Effector memory CD8-positive, alpha-beta T cell (primary cell): ENCODE results near the gene RNF141.

Experiments used
- ATAC-seq: fragments of 150-1000 bp; cut with Tn5 transposase; replicated peaks from 2 replicates; pipeline ENCODE4 v1.10.0; 2021; ENCODE audit warnings: mild to moderate bottlenecking, moderate library complexity
- DNase-seq, 3 experiments: peaks; one replicate each; pipeline ENCODE4 v3.0.0; 2021
- H3K27ac Mint-ChIP-seq, 2 donors: one replicate each; pipeline ENCODE4 v1.8.0; 2022; ENCODE audit warnings: mild to moderate bottlenecking in 2 of 2, mixed read lengths in 2 of 2, moderate library complexity in 2 of 2
- H3K27me3 Mint-ChIP-seq, 2 donors: one replicate each; pipeline ENCODE4 v1.8.0; 2022; ENCODE audit warnings: mixed read lengths in 2 of 2
- H3K36me3 Mint-ChIP-seq: one replicate; pipeline ENCODE4 v1.8.0; 2022; ENCODE audit warnings: mild to moderate bottlenecking, moderate library complexity, mixed read lengths; ENCODE audit not compliant: insufficient read depth
- H3K4me1 Mint-ChIP-seq, 2 donors: one replicate each; pipeline ENCODE4 v1.8.0; 2022; ENCODE audit warnings: low read depth in 2 of 2, mixed read lengths in 2 of 2
- H3K4me3 Mint-ChIP-seq, 2 donors: one replicate each; pipeline ENCODE4 v1.8.0; 2022; ENCODE audit warnings: mild to moderate bottlenecking in 2 of 2, mixed read lengths in 2 of 2, moderate library complexity in 2 of 2
- H3K9me3 Mint-ChIP-seq, 2 donors: one replicate each; pipeline ENCODE4 v1.8.0; 2022; ENCODE audit warnings: mixed read lengths in 2 of 2

Gene RNF141

DNA sequence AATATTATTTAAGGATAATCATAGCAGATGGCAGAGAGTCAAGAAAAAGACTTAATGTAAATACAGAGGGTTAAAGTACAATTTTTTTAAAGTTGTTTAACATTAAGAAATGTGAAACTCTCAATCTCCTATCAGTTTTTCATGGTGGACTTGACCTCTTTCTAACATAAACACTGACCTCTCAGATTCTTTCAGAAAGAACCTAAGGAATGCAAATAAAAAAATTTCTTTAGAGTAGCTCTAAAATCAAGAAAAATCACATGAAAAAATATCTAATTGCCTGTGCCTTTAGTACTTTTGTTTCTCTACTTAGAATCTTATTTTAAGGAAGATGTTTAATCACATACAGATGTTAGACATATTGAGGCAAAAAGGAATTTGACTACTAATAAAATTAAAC, 12.9 kb downstream of the RNF141 start:
- DNase-seq (no peak), ATAC-seq (no peak)
- Mint-ChIP-seq H3K9me3 (no peaks in the 10 kb centered on the region), H3K36me3 (peaks cover 32% of the 10 kb centered on the region), H3K4me1 (peaks cover 0 to 2% of the 10 kb centered on the region in 2 donors), H3K27ac (no peak overlapping the region), H3K27me3 (no peaks in the 10 kb centered on the region), H3K4me3 (no peak overlapping the region)

DNA sequence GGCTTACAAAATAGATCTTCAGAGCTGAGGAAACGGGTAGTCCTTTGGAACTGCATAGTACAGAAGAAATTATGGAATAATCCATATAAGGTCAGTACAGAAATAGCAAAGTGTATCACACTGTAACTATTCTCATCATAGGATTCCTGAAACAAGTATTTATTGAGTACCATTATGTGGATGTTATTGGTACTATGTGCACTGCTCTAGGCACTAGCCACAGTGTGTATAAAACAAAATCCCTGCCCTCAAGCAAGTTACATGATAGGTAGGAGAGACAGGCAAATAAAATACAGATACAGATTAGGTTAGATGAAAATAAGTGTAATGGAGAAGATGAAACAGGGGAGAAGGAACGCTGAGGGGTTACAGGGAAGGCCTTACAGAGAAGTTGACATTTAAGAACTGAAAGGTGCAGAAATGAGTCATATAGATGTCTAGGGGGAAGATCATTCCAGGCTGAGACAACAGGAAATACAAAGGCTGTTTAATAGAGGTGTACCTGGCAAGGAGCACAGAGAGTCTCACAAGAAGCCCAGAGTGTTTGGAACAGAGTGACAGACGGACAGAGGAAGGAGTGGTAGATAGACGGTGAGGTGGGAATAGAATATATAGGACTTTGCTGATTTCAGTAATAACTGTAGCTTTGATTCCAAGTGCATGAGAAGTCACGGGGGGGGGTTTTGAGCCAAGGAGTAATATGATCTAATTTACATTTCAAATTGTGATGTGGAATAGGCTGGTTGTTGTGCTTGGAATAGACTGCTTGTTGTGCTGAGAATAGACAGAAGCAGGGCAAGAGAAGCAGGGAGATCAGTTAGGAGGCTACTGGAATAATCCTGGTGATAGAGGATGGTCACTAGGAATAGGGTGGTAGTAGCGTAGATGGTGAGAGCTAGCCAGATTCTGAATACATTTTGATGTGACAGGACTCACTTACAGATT, 13.7 kb downstream of the RNF141 start:
- H3K9me3 Mint-ChIP-seq: no peaks in the 10 kb centered on the region
- H3K27me3 Mint-ChIP-seq: no peaks in the 10 kb centered on the region
- H3K4me1 Mint-ChIP-seq: peaks cover 0 to 2% of the 10 kb centered on the region in 2 donors
- H3K36me3 Mint-ChIP-seq: peaks cover 28% of the 10 kb centered on the region
- H3K4me3 Mint-ChIP-seq: no peak overlapping the region
- H3K27ac Mint-ChIP-seq: no peak overlapping the region
- DNase-seq (no peak), ATAC-seq (no peak)

DNA sequence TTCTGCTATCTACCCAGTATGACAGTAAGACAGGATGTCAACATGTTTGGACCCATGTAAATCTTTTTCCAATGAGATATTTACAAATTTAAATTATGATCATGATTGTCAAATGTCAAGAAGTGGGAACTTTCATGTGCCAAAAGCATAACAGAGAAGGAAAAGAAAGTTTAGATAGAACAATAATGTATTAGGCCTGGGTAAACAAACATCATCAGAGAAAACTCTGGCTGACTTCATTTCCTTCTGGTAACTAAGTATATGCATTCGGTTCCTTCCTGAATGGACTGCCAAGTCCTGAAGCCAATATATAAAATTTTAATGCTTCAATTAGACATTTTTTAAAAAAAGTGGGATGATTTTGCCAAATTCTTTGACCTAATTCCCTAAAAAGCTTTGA, 16.5 kb downstream of the RNF141 start:
- no peak for ATAC-seq
- Mint-ChIP-seq H3K27me3 (no peaks in the 10 kb centered on the region), H3K27ac (no peak overlapping the region), H3K36me3 (peaks cover 20% of the 10 kb centered on the region), H3K4me3 (no peak overlapping the region), H3K4me1 (peaks cover 0 to 2% of the 10 kb centered on the region in 2 donors), H3K9me3 (no peaks in the 10 kb centered on the region)
- no peak for DNase-seq

DNA sequence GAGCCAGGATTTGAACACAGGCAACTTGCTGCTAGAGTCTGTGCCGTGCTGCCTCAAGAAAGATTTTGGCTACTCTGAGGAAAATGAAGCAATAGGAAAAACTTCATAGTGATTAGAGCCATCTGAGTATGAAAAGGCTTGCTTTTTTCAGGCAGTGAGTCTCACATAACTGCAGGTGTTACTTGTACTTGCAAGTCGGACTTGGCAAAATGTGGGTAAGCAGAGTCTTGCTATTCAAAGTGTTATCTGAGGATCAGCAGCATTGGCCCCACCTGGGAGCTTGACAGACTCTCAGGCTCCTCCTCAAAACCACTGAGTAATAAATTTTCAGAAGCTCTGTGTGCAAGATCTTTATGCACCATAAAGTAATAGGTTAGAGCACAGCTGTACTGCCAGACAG, 18.1 kb downstream of the RNF141 start:
- Mint-ChIP-seq H3K4me3 (no peak overlapping the region), H3K27ac (no peak overlapping the region), H3K27me3 (no peaks in the 10 kb centered on the region), H3K9me3 (no peaks in the 10 kb centered on the region), H3K4me1 (peaks cover 0 to 2% of the 10 kb centered on the region in 2 donors), H3K36me3 (peaks cover 16% of the 10 kb centered on the region)
- ATAC-seq (no peak), DNase-seq (no peak)

DNA sequence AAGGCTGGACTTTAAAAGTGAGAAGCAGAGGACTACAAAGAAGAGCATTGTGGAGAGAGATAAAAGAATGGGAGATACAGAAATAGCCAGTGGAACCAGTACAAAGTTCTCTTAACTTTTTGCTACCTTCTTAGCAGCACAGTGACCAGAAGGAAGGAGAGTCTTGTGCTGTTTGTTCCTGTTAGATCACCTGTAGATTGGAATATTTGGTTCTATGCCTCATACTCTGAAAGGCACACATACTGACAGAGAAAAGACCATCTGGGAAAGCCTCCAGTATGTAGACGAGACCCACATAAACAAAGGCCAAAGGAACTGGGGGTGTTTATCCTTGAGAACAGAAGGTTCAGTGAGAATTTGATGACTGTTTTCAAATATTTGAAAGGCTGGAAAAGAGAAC, 18.7 kb downstream of the RNF141 start:
- no peak overlapping the region for H3K27ac Mint-ChIP-seq
- DNase-seq (no peak), ATAC-seq (no peak)
- H3K4me1 Mint-ChIP-seq: peaks cover 0 to 1% of the 10 kb centered on the region in 2 donors
- no peak overlapping the region for H3K4me3 Mint-ChIP-seq
- H3K27me3 Mint-ChIP-seq: no peaks in the 10 kb centered on the region
- no peaks in the 10 kb centered on the region for H3K9me3 Mint-ChIP-seq
- peaks cover 16% of the 10 kb centered on the region for H3K36me3 Mint-ChIP-seq

DNA sequence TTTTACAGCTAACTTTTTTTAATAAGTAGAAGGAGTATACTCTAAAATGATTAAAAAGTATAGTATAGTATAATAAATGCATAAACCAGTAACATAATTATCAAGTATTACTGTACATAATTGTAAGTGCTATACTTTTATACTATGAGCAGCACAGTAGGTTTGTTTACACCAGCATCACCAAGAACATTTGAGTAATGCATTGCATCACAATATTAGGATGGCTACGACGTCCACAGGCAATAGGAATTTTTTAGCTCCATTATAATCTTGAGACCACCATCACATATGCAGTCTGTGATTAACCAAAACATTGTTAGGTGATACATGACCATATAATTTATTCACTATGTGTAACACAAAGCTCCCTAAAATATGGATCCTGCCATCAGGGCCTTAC, 20.4 kb downstream of the RNF141 start:
- Mint-ChIP-seq H3K27me3 (no peaks in the 10 kb centered on the region), H3K4me1 (no peaks in the 10 kb centered on the region), H3K9me3 (no peaks in the 10 kb centered on the region), H3K27ac (no peak overlapping the region), H3K4me3 (no peak overlapping the region), H3K36me3 (peaks cover 21% of the 10 kb centered on the region)
- no peak for ATAC-seq
- no peak for DNase-seq

DNA sequence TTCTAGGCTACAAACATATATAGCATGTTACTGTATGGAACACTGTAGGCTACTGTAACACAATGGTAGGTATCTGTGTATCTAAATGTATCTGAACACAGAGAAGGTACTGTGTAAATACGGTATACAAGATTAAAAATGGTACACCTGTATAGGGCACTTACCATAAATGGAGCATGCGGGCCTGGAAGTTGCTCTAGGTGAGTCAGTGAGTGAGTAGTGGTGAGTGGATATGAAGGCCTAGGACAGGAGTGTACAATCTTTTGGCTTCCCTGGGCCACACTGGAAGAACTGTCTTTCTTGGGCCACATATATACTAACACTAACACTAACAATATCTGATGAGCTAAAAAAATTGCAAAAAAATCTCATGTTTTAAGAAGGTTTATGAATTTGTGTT, 21.4 kb downstream of the RNF141 start:
- H3K36me3 Mint-ChIP-seq: peaks cover 18% of the 10 kb centered on the region

DNA sequence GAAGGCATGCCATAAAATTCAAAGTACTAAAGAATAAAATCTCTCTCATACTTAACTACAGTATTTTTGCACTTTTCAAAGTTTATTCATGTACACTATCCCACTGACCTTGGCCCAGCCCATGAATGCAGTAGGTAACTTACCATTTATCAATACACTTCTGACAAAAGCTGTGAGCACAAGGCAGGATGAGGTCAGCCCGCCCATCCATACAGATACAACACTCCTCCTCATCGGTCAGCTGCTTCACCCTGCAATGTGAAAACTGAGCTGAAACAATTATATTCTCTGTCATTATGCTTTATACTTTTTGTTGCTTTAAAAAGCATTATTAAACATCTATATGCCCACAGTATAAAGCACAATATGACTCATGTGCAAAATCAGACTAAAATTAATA, 22.1 kb downstream of the RNF141 start:
- peaks cover 11% of the 10 kb centered on the region for H3K36me3 Mint-ChIP-seq
- H3K27ac Mint-ChIP-seq: no peak overlapping the region
- DNase-seq (no peak), ATAC-seq (no peak)
- no peaks in the 10 kb centered on the region for H3K27me3 Mint-ChIP-seq
- no peaks in the 10 kb centered on the region for H3K9me3 Mint-ChIP-seq
- H3K4me3 Mint-ChIP-seq: no peak overlapping the region
- H3K4me1 Mint-ChIP-seq: peaks cover 0 to 3% of the 10 kb centered on the region in 2 donors

More for the DNA sequence above, 21.4 kb downstream of the RNF141 start:
- Mint-ChIP-seq H3K4me1 (no peaks in the 10 kb centered on the region), H3K27ac (no peak overlapping the region), H3K4me3 (no peak overlapping the region), H3K27me3 (no peaks in the 10 kb centered on the region), H3K9me3 (no peaks in the 10 kb centered on the region)
- DNase-seq: no peak
- no peak for ATAC-seq

DNA sequence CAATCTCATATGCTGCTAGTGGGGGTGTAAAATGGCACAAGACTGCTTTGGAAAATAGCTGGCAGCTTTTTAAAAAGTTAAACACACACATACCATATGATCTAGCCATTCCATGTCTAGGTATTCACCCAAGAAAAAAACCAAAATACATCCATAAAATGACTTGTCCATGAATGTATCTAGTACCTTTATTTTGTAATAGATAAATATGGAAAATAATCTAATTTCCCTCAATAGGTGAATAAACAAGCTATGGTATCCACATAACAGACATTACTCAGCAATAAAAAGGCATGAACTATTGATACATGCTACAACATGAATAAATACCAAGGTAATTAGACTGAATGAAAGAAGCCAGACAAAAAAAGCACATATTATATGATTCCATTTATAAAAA, 22.9 kb downstream of the RNF141 start:
- peaks cover 11% of the 10 kb centered on the region for H3K36me3 Mint-ChIP-seq

DNA sequence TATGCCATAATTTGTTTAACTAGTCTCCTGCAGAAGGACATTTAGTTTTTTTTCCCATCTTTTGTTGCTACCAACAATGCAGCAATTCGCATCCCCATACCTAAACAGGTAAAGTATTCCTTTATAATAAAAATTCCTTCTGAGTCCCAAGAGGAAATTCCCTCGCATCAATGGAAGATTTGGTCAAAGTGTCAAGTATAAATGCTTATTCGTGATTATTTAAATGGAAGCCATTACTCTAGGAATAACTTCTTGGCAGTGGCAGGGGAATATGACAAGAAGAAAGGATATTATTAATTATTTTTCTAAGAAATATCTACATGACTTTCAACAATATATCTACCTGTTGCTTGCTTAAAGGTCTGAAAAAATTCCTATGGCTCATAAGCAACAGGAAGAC, 25.6 kb downstream of the RNF141 start:
- Mint-ChIP-seq H3K27me3 (no peaks in the 10 kb centered on the region), H3K4me1 (peaks cover 0 to 7% of the 10 kb centered on the region in 2 donors), H3K36me3 (peaks cover 11% of the 10 kb centered on the region), H3K27ac (peak overlapping the region in 1 of 2 donors; percentile 52), H3K9me3 (no peaks in the 10 kb centered on the region), H3K4me3 (no peak overlapping the region)
- DNase-seq (no peak), ATAC-seq (no peak)

More for the DNA sequence above, 22.9 kb downstream of the RNF141 start:
- ATAC-seq: no peak
- Mint-ChIP-seq H3K27ac (peak overlapping the region in 1 of 2 donors; percentile 0), H3K4me3 (no peak overlapping the region), H3K27me3 (no peaks in the 10 kb centered on the region), H3K9me3 (no peaks in the 10 kb centered on the region), H3K4me1 (peaks cover 0 to 3% of the 10 kb centered on the region in 2 donors)
- no peak for DNase-seq

DNA sequence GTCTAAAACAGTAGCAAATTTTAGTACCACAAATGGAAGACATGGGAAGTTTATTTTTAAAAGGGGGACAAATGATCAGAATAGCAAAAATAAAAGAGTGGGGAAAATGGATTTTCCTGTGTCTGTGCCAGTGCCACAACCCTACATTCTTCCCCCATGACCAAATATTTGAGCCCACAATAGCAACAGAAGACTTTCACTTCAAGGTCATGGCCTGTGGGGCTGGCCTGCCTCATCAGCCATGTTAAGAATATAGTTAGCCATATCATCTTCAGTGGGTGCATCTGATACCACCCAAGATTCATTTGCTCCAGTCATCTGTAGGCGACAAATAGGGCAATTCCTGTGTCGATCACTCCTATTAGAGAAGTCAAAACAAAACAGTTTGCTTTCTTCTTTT, 26.3 kb downstream of the RNF141 start:
- Mint-ChIP-seq H3K9me3 (no peaks in the 10 kb centered on the region), H3K27me3 (no peaks in the 10 kb centered on the region), H3K27ac (peak overlapping the region in 1 of 2 donors; percentile 61), H3K4me3 (no peak overlapping the region), H3K4me1 (peaks cover 0 to 7% of the 10 kb centered on the region in 2 donors), H3K36me3 (peaks cover 11% of the 10 kb centered on the region)
- DNase-seq (no peak), ATAC-seq (no peak)

DNA sequence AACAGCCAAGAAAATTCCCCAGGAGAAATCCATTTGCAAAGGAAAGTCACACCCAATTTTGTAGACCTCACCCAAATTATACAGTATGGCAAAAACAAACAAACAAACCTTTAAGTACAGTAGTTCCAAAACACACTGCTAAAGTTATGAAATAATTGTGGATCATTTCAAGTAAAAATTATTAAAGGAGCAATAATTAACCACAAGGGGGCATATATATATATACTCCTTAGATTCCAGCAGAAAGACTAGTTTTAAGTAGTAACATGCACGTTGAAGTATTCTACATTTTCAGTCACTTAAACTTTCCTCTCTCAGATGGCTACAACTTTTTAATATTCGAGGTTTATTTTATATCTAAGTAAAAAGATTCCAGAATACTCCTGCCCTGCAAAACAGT, 26.8 kb downstream of the RNF141 start:
- Mint-ChIP-seq H3K4me3 (no peak overlapping the region), H3K27ac (peak overlapping the region in 1 of 2 donors; percentile 61), H3K9me3 (no peaks in the 10 kb centered on the region)

DNA sequence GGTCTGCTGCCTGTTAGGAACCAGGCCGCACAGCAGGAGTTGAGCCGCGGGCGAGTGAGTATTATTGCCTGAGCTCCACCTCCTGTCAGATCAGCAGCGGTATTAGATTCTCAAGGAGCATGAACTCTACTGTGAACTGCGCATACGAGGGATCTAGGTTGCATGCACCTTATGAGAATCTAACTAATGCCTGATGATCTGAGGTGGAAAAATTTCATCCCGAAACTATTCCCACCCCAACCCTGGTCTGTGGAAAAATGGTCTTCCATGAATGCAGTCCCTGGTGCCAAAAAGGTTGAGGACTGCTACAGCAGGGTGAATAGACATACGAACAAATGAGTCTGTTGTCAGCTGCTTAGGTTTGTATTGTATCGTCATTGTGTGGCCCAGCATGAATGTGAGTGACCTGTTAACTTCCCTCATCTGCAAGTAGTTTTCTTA, 29.8 kb downstream of the RNF141 start:
- no peaks in the 10 kb centered on the region for H3K9me3 Mint-ChIP-seq
- peak overlapping the region in 1 of 2 donors; percentile 23 for H3K27ac Mint-ChIP-seq
- no peak for DNase-seq
- H3K4me1 Mint-ChIP-seq: peaks cover 0 to 7% of the 10 kb centered on the region in 2 donors
- H3K36me3 Mint-ChIP-seq: peaks cover 6% of the 10 kb centered on the region
- H3K4me3 Mint-ChIP-seq: no peak overlapping the region
- no peak for ATAC-seq
- no peaks in the 10 kb centered on the region for H3K27me3 Mint-ChIP-seq

More for the DNA sequence above, 26.8 kb downstream of the RNF141 start:
- Mint-ChIP-seq H3K36me3 (peaks cover 11% of the 10 kb centered on the region), H3K27me3 (no peaks in the 10 kb centered on the region), H3K4me1 (peaks cover 0 to 7% of the 10 kb centered on the region in 2 donors)
- DNase-seq (no peak), ATAC-seq (no peak)

DNA sequence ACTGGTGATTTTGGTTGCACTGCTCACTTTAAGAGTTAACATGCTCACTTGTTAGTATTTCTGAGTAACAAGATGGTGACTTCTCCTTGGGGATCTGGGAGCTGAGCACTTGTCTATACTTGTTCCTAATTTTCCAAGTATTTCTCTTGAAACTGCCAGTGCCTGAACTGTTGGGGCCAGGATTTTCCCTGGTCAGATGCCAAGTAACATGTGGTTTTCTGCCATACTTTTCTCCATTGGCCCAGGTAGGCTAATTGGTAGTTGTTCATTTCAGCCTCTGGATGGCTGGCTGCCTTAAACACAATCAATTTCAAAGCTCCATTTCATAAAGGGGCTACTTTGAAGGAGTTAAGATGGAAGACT, 35.0 kb downstream of the RNF141 start:
- ATAC-seq (no peak), DNase-seq (no peak)
- H3K27me3 Mint-ChIP-seq: no peaks in the 10 kb centered on the region
- peaks cover 16% of the 10 kb centered on the region for H3K36me3 Mint-ChIP-seq
- no peak overlapping the region for H3K4me3 Mint-ChIP-seq
- no peak overlapping the region for H3K27ac Mint-ChIP-seq
- no peaks in the 10 kb centered on the region for H3K4me1 Mint-ChIP-seq
- H3K9me3 Mint-ChIP-seq: no peaks in the 10 kb centered on the region
